HepG2 (cell line): ENCODE measurements around the gene CDC42BPG. TPM values are rescaled to one million over a fixed set of nuclear protein-coding genes. Genes with fewer than 3 reads are reported as not detected.
A peak's percentile ranks its signal among the peaks of the same experiment; 100 is the strongest.

Experiments used
- DR1 ChIP-seq: sonication (generic); formaldehyde crosslinking; IDR thresholded peaks from 2 replicates; pipeline ENCODE4 v1.8.0; 2021; ENCODE audit warnings: mild to moderate bottlenecking, missing genetic modification reagents, inconsistent platforms
- EHMT2 ChIP-seq: fragments of 200-600 bp; sonication (generic); IDR thresholded peaks from 2 replicates; pipeline ENCODE4 v1.7.0; 2017; ENCODE audit warnings: antibody characterized with exemption, low read depth, low read length, borderline replicate concordance
- EP300 ChIP-seq, 3 experiments: sonication (generic) in 1 of 3; formaldehyde crosslinking in 1 of 3; IDR thresholded peaks; 2 replicates each; pipeline versions ENCODE4 v1.5.1 to v1.6.1; 2011 to 2020; ENCODE audit warnings: low read depth in 2 of 3, low read length in 2 of 3, borderline replicate concordance in 1 of 3, improper control_type of control experiment in 1 of 3, mild to moderate bottlenecking in 1 of 3, missing genetic modification reagents in 1 of 3, moderate library complexity in 1 of 3
- GRHL1 ChIP-seq: sonication (generic); formaldehyde crosslinking; conservative IDR thresholded peaks from 2 replicates; pipeline ENCODE4 v1.8.0; 2022; ENCODE audit warnings: missing genetic modification reagents
- KMT2B ChIP-seq: IDR thresholded peaks from 2 replicates; pipeline ENCODE4 v1.6.1; 2016; ENCODE audit warnings: missing genetic modification reagents, missing compliant biosample characterization
- MEIS1 ChIP-seq: sonication (generic); formaldehyde crosslinking; IDR thresholded peaks from 2 replicates; pipeline ENCODE4 v1.9.0; 2021; ENCODE audit warnings: mild to moderate bottlenecking, missing genetic modification reagents, moderate library complexity, borderline replicate concordance
- MIER3 ChIP-seq: IDR thresholded peaks from 2 replicates; pipeline ENCODE4 v1.6.1; 2016; ENCODE audit warnings: missing compliant biosample characterization, borderline replicate concordance
- RNF219 ChIP-seq: sonication (generic); formaldehyde crosslinking; IDR thresholded peaks from 2 replicates; pipeline ENCODE4 v1.5.0; 2020; ENCODE audit warnings: mild to moderate bottlenecking, missing genetic modification reagents
- SCMH1 ChIP-seq: sonication (generic); formaldehyde crosslinking; IDR thresholded peaks from 2 replicates; pipeline ENCODE4 v1.9.0; 2021; ENCODE audit warnings: missing genetic modification reagents, mild to moderate bottlenecking, borderline replicate concordance
- ZC3H13 ChIP-seq: sonication (generic); formaldehyde crosslinking; IDR thresholded peaks from 2 replicates; pipeline ENCODE4 v1.8.1; 2023; ENCODE audit warnings: mild to moderate bottlenecking, missing genetic modification reagents, moderate library complexity
- ZMYM4 ChIP-seq: sonication (generic); formaldehyde crosslinking; IDR thresholded peaks from 2 replicates; pipeline ENCODE4 v1.8.1; 2023; ENCODE audit warnings: mild to moderate bottlenecking, missing genetic modification reagents
- ZNF510 ChIP-seq: sonication (generic); formaldehyde crosslinking; IDR thresholded peaks from 2 replicates; pipeline ENCODE4 v1.4.0; 2020; ENCODE audit warnings: low read depth, mild to moderate bottlenecking, missing genetic modification reagents
- ZNF564 ChIP-seq: sonication (generic); formaldehyde crosslinking; IDR thresholded peaks from 2 replicates; pipeline ENCODE4 v1.8.1; 2023; ENCODE audit warnings: mild to moderate bottlenecking, missing genetic modification reagents
- ZNF704 ChIP-seq: sonication (generic); formaldehyde crosslinking; IDR thresholded peaks from 2 replicates; pipeline ENCODE4 v1.8.1; 2023; ENCODE audit warnings: mild to moderate bottlenecking, inconsistent platforms, moderate library complexity, missing genetic modification reagents, borderline replicate concordance
- polyA plus RNA-seq, 8 experiments: library from polyadenylated mRNA; depleted of rRNA in 3 of 8; stranded (reverse) in 7 of 8; unstranded in 1 of 8; fragments of >200 nt; fragmentation: Illumina TruSeq in 4 of 8; extraction: Trizol in 4 of 8; gene quantifications; 2 replicates each; pipeline versions ENCODE4 v1.2.1 to v1.2.3, GENCODE V29; 2011 to 2016; ENCODE audit warnings: low read depth in 4 of 8, missing spikeins in 1 of 8, mixed read lengths in 1 of 8; ENCODE audit not compliant: insufficient read depth in 1 of 8
- total RNA-seq, 5 experiments: library from RNA; depleted of rRNA; stranded (reverse); fragments of >200 nt; fragmentation: Illumina TruSeq; extraction: Trizol; gene quantifications; 2 replicates each; pipeline ENCODE4 v1.2.3, GENCODE V29; 2016; ENCODE audit warnings: low read depth in 1 of 5
- TF ChIP-seq, protein P1 (sequence below): IDR thresholded peaks from 2 replicates; pipeline ENCODE4 v1.6.1; 2012; ENCODE audit warnings: low read depth, low read length, improper control_type of control experiment

CDC42BPG gene
- total and polyA plus RNA-seq, 2 of the 13 experiments (the other 11 are each of a cell fraction or from before 2014, with no cell fraction given) = 0.55 to 1.4 TPM

GRCh38 chr11:64893194-64894069 lies 49.0 kb upstream of the CDC42BPG start (continued):
- TF ChIP-seq MIER3 (CRISPR knock-in tag) = peak; percentile 85; the same call in 1 of the 2 replicates
- no peak for TF ChIP-seq ZNF704 (CRISPR knock-in tag)
- TF ChIP-seq EHMT2 = no peak
- TF ChIP-seq EP300 (IDR thresholded peaks at IDR 0.05; ENCODE audit: low read depth in 2 of 2, low read length in 2 of 2) = peak in 1 of 2 experiments; percentile 57; a peak in 1 of 4 replicates
- TF ChIP-seq EP300 (CRISPR knock-in tag; IDR thresholded peaks at IDR 0.05; ENCODE audit: borderline replicate concordance) = peak; percentile 25; the same call in 1 of the 2 replicates
- peak; percentile 75; the same call in 1 of the 2 replicates for TF ChIP-seq ZNF564 (CRISPR knock-in tag)
- no peak for TF ChIP-seq SCMH1 (CRISPR knock-in tag)
- TF ChIP-seq KMT2B (CRISPR knock-in tag) = peak; percentile 68; the same call in 1 of the 2 replicates
- peak; percentile 88; the same call in 1 of the 2 replicates for TF ChIP-seq ZNF510 (CRISPR knock-in tag)
- TF ChIP-seq DR1 (CRISPR knock-in tag) = peak; percentile 97
- no peak for TF ChIP-seq GRHL1
- peak; percentile 84; the same call in 1 of the 2 replicates for TF ChIP-seq RNF219 (CRISPR knock-in tag)
- TF ChIP-seq, protein P1, sequence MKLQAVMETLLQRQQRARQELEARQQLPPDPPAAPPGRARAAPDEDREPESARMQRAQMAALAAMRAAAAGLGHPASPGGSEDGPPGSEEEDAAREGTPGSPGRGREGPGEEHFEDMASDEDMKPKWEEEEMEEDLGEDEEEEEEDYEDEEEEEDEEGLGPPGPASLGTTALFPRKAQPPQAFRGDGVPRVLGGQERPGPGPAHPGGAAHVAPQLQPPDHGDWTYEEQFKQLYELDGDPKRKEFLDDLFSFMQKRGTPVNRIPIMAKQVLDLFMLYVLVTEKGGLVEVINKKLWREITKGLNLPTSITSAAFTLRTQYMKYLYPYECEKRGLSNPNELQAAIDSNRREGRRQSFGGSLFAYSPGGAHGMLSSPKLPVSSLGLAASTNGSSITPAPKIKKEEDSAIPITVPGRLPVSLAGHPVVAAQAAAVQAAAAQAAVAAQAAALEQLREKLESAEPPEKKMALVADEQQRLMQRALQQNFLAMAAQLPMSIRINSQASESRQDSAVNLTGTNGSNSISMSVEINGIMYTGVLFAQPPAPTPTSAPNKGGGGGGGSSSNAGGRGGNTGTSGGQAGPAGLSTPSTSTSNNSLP = peak; percentile 51; the same call in 1 of the 2 replicates
- TF ChIP-seq MEIS1 (CRISPR knock-in tag) = peak; percentile 86
- TF ChIP-seq ZMYM4 (CRISPR knock-in tag) = peak; percentile 64
- peak; percentile 78; the same call in 1 of the 2 replicates for TF ChIP-seq ZC3H13 (CRISPR knock-in tag)
